Chondrocyte (in vitro differentiated cells): ENCODE results near the gene SRP54. TPM values are rescaled to one million over a fixed set of nuclear protein-coding genes. Genes with fewer than 3 reads are reported as not detected.
"Not testable (repeated sequence)": the region's sequence is repeated elsewhere in the genome, so short reads cannot be mapped to it uniquely, and the experiment has no call there.

Experiments used
- DNase-seq: peaks from one replicate; pipeline ENCODE4 v3.0.0; 2021; ENCODE audit warnings: mixed read lengths, low spot score
- H3K27ac Mint-ChIP-seq: one replicate; pipeline ENCODE4 v1.8.0; 2021; ENCODE audit warnings: mild to moderate bottlenecking, moderate library complexity, mixed read lengths; ENCODE audit not compliant: unreplicated experiment
- H3K27me3 Mint-ChIP-seq: 2 replicates; pipeline ENCODE4 v1.8.0; 2021; ENCODE audit warnings: low read depth, mixed read lengths
- H3K36me3 Mint-ChIP-seq: 2 replicates; pipeline ENCODE4 v1.8.0; 2021; ENCODE audit warnings: low read depth, mixed read lengths
- H3K4me1 Mint-ChIP-seq: 2 replicates; pipeline ENCODE4 v1.8.0; 2021; ENCODE audit warnings: low read depth, mild to moderate bottlenecking, mixed read lengths
- H3K4me3 Mint-ChIP-seq: one replicate; pipeline ENCODE4 v1.8.0; 2021; ENCODE audit warnings: mild to moderate bottlenecking, moderate library complexity, mixed read lengths; ENCODE audit not compliant: unreplicated experiment
- H3K9me3 Mint-ChIP-seq: 2 replicates; pipeline ENCODE4 v1.8.0; 2021; ENCODE audit warnings: low read depth, mixed read lengths
- total RNA-seq: library from RNA; stranded (reverse); gene quantifications from 3 replicates; pipeline ENCODE4 v1.2.1, GENCODE V29; 2021
- TF ChIP-seq, protein P1 (sequence below): fragments of 200-600 bp; sonication (generic); IDR thresholded peaks from 2 replicates; pipeline ENCODE4 v1.5.0; 2021; ENCODE audit warnings: antibody characterized with exemption, mild to moderate bottlenecking, moderate library complexity

SRP54 gene
- total RNA-seq, 1 donor from 2014 or later, result 54.4 TPM

DNA sequence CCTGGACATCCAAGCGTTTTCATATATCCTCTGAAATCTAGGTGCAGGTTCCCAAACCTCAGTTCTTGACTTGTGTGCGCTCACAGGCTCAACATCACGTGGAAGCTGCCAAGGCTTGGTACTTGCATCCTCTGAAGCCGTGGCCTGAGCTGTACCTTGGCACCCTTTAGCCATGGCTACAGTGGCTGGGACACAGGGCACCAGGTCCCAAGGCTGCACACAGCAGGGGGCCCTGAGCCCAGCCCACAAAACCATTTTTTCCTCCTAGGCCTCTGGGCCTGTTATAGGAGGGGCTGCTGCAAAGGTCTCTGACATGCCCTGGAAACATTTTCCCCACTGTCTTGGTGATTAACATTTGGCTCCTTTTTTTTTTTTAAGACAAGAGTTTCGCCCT lies 51.6 kb downstream of the SRP54 start:
- TF ChIP-seq, protein P1, sequence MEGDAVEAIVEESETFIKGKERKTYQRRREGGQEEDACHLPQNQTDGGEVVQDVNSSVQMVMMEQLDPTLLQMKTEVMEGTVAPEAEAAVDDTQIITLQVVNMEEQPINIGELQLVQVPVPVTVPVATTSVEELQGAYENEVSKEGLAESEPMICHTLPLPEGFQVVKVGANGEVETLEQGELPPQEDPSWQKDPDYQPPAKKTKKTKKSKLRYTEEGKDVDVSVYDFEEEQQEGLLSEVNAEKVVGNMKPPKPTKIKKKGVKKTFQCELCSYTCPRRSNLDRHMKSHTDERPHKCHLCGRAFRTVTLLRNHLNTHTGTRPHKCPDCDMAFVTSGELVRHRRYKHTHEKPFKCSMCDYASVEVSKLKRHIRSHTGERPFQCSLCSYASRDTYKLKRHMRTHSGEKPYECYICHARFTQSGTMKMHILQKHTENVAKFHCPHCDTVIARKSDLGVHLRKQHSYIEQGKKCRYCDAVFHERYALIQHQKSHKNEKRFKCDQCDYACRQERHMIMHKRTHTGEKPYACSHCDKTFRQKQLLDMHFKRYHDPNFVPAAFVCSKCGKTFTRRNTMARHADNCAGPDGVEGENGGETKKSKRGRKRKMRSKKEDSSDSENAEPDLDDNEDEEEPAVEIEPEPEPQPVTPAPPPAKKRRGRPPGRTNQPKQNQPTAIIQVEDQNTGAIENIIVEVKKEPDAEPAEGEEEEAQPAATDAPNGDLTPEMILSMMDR, result no peak
- H3K9me3 Mint-ChIP-seq, result no peaks in the 10 kb centered on the region
- no peak overlapping the region for H3K27ac Mint-ChIP-seq
- DNase-seq, result no peak
- no peaks in the 10 kb centered on the region for H3K4me1 Mint-ChIP-seq
- H3K36me3 Mint-ChIP-seq, result peaks cover 20% of the 10 kb centered on the region
- no peak overlapping the region for H3K4me3 Mint-ChIP-seq
- no peaks in the 10 kb centered on the region for H3K27me3 Mint-ChIP-seq

DNA sequence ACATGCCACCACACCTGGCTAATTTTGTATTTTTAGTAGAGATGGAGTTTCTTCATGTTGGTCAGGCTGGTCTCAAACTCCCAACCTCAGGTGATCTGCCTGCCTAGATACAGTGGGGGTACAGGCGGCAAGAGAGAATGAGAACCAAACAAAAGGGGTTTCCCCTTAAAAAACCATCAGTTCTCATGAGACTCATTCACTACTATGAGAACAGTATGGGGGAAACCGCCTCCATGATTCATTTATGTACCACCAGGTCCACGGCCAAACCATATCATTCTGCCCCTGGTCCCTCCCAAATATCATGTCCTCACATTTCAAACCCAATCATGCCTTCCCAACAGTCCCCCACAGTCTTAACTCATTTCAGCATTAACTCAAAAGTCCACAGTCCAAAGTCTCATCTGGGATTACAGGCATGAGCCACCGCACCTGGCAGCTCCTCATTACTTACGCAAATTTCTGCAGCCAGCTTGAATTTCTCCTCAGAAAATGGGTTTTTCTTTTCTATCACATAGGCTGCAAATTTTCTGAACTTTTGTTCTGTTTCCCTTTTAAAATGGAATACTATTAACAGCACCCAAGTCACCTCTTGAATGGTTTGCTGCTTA lies 52.3 kb downstream of the SRP54 start:
- not testable (repeated sequence) for H3K4me1 Mint-ChIP-seq, H3K27me3 Mint-ChIP-seq, DNase-seq, H3K9me3 Mint-ChIP-seq, H3K27ac Mint-ChIP-seq, H3K4me3 Mint-ChIP-seq
- H3K36me3 Mint-ChIP-seq, result peaks cover 18% of the 10 kb centered on the region

DNA sequence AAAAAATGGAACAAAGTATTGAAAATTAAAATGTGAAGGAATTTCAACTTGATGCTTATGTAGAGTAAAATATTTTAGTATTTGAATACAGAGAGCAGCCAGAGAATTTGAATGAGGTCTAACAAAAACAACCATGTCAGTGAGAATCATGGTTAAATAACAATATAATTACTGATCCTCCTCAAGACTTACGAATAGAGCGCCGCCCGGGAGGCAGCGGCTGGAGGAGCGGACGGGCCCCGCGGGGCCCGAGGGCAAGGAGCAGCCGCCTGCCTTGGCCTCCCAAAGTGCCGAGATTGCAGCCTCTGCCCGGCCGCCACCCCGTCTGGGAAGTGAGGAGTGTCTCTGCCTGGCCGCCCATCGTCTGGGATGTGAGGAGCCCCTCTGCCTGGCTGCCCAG lies 55.5 kb downstream of the SRP54 start:
- not testable (repeated sequence) for H3K4me1 Mint-ChIP-seq, H3K4me3 Mint-ChIP-seq, DNase-seq, H3K9me3 Mint-ChIP-seq, H3K27ac Mint-ChIP-seq, H3K27me3 Mint-ChIP-seq
- H3K36me3 Mint-ChIP-seq, result peaks cover 12% of the 10 kb centered on the region

DNA sequence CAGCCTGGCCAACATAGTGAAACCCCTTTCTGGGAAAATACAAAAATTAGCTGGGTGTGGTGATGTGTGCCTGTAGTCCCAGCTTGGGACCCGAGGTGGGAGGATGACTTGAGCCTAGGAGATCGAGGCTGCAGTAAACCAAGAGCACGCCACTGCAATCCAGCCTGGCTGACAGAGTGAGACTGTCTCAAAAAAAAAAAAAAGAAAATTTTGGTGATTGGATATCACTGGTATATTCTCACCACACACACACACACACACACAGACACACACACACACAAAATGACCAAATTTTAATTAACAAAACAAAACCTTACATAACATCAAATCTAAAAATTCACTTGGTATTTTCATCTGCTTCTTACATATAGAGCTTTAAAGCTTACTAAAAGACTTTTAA lies 59.8 kb downstream of the SRP54 start:
- Mint-ChIP-seq H3K27me3 (no peaks in the 10 kb centered on the region), H3K27ac (no peak overlapping the region), H3K4me1 (peaks cover 17% of the 10 kb centered on the region), H3K36me3 (no peaks in the 10 kb centered on the region), H3K4me3 (no peak overlapping the region), H3K9me3 (no peaks in the 10 kb centered on the region)
- TF ChIP-seq, protein P1, result no peak
- no peak for DNase-seq

DNA sequence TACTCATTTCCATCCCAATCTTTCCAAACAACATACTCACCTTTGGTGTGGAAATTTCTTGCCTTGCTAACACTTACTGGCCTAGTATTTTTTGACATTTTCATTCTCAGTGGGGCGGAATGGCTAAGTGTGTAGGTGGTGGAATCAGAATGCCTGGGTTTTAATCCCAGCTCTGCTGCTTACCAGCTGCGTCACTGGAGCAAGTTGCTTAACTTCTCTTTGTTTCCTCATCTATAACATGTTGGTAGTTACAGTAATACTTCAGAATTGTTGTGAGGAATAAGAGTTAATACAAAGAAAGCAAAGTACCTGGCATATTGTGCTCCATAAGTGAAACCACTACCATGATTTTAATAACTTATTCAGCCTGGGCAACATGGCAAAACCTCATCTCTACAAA lies 60.3 kb downstream of the SRP54 start:
- TF ChIP-seq, protein P1, result no peak
- no peaks in the 10 kb centered on the region for H3K9me3 Mint-ChIP-seq
- no peak for DNase-seq
- no peak overlapping the region for H3K27ac Mint-ChIP-seq
- H3K4me1 Mint-ChIP-seq, result peaks cover 21% of the 10 kb centered on the region
- no peak overlapping the region for H3K4me3 Mint-ChIP-seq
- no peaks in the 10 kb centered on the region for H3K36me3 Mint-ChIP-seq
- no peaks in the 10 kb centered on the region for H3K27me3 Mint-ChIP-seq

DNA sequence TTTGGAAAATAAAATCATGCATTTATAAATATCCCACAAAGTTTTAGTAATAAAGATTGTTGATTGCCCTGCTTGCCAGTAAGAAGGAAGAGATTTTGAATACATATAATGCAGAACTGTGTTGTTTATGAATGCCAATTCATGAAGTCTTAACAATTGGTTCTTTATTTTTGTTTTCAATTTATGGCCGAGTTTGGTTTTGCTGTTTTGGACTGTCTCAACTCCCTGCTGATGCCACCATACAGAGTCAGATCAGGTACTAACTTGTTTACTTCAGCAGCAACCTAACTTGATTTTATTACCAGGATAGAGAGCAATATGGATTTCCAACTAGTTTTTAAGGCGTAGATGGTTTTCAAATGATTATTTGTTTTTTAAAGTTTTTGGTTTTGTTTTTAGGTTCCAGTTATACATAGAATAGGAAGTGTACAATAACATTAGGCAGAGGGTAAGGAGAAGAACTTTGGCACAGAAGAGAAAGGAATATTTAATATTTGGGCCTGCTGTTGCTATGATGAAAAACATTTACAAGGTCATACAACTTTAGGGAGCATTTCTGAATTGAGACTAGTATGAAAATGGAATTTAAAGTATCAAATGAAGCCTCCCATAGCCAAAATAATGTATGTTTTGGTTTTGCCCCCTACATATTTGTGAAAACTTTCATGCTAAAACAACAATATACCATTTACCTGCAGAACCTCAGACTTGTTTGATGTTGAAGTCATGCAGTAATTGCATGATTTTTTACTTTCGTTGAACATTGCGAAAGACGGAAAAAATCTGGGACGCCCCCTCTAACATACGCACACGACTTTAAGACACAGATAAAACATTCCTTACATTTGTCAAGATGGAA lies 62.4 kb downstream of the SRP54 start:
- TF ChIP-seq, protein P1, result no peak
- H3K4me1 Mint-ChIP-seq, result peaks cover 27% of the 10 kb centered on the region
- H3K9me3 Mint-ChIP-seq, result no peaks in the 10 kb centered on the region
- peak overlapping the region; percentile 97 for H3K27ac Mint-ChIP-seq
- peaks cover 1% of the 10 kb centered on the region for H3K36me3 Mint-ChIP-seq
- H3K27me3 Mint-ChIP-seq, result no peaks in the 10 kb centered on the region
- H3K4me3 Mint-ChIP-seq, result peak overlapping the region; percentile 94
- no peak for DNase-seq
